Stimulated activated CD8-positive, alpha-beta memory T cell treated with anti-CD3 and anti-CD28 coated beads, Interleukin-15, amount 100 ng/mL, for 4 hours (primary cell): ENCODE data around the gene PEX11B.
A peak's percentile ranks its signal among the peaks of the same experiment; 100 is the strongest.

Experiments
- DNase-seq, 2 donors: peaks; one replicate each; pipeline ENCODE4 v3.0.0-alpha.2; 2020; ENCODE audit warnings: low read depth in 2 of 2

The PEX11B gene

GRCh38 chr1:145908653-145909052 lies 9.9 kb downstream of the PEX11B start:
- no peak for DNase-seq

- no peak for DNase-seq
These were observed 11.4 kb downstream of the PEX11B start for GRCh38 chr1:145906954-145907753.

GRCh38 chr1:145901312-145902021 lies 17.1 kb downstream of the PEX11B start:
- no peak for DNase-seq

GRCh38 chr1:145898756-145899155 lies 19.8 kb downstream of the PEX11B start:
- DNase-seq: no peak

GRCh38 chr1:145897969-145898368 lies 20.5 kb downstream of the PEX11B start:
- DNase-seq: no peak

- DNase-seq: no peak
These were observed 23.0 kb downstream of the PEX11B start for GRCh38 chr1:145895471-145895870.

- DNase-seq: no peak
These were observed 25.0 kb downstream of the PEX11B start for GRCh38 chr1:145893306-145894055.

- DNase-seq: no peak
These were observed 25.9 kb downstream of the PEX11B start for GRCh38 chr1:145892486-145893087.

- no peak for DNase-seq
These were observed 26.7 kb downstream of the PEX11B start for GRCh38 chr1:145891587-145892485.

GRCh38 chr1:145891143-145891542 lies 27.4 kb downstream of the PEX11B start:
- DNase-seq: no peak

GRCh38 chr1:145889722-145890121 lies 28.8 kb downstream of the PEX11B start:
- no peak for DNase-seq

GRCh38 chr1:145887631-145888030 lies 30.9 kb downstream of the PEX11B start:
- DNase-seq: no peak

GRCh38 chr1:145886816-145887215 lies 31.7 kb downstream of the PEX11B start:
- no peak for DNase-seq

- no peak for DNase-seq
These were observed 32.1 kb downstream of the PEX11B start for GRCh38 chr1:145886390-145886789.

- peak; percentile 72 to 79 for DNase-seq
These were observed 32.7 kb downstream of the PEX11B start, which contains the start of gene ANKRD35 for GRCh38 chr1:145885738-145886287. ANKRD35 (minus strand) TSS chr1:145885866; CDS start chr1:145885758, 108 bp downstream.

GRCh38 chr1:145884675-145885074 lies 33.8 kb downstream of the PEX11B start:
- DNase-seq: no peak

- DNase-seq: no peak
These were observed 38.7 kb downstream of the PEX11B start for GRCh38 chr1:145879775-145880174.

GRCh38 chr1:145878724-145879123 lies 39.8 kb downstream of the PEX11B start:
- no peak for DNase-seq

GRCh38 chr1:145877923-145878486 lies 40.5 kb downstream of the PEX11B start:
- no peak for DNase-seq

- DNase-seq: no peak
These were observed 43.9 kb downstream of the PEX11B start for GRCh38 chr1:145874646-145875045.
